Type B pancreatic cell (in vitro differentiated cells): ENCODE data around the gene FBXO40. TPM values are rescaled to one million over a fixed set of nuclear protein-coding genes. Genes with fewer than 3 reads are reported as not detected.
"Not testable (repeated sequence)": the region's sequence is repeated elsewhere in the genome, so short reads cannot be mapped to it uniquely, and the experiment has no call there.

Source experiments
- DNase-seq: peaks from one replicate; pipeline ENCODE4 v3.0.0; 2021; ENCODE audit warnings: mixed read lengths; ENCODE audit not compliant: unreplicated experiment; ENCODE audit errors: extremely low spot score
- H3K27ac Mint-ChIP-seq: 2 replicates; pipeline ENCODE4 v1.8.0; 2021; ENCODE audit warnings: mild to moderate bottlenecking, mixed read lengths
- H3K27me3 Mint-ChIP-seq: 2 replicates; pipeline ENCODE4 v1.8.0; 2021; ENCODE audit warnings: mixed read lengths
- H3K36me3 Mint-ChIP-seq: 2 replicates; pipeline ENCODE4 v1.8.0; 2021; ENCODE audit warnings: mixed read lengths
- H3K4me1 Mint-ChIP-seq: one replicate; pipeline ENCODE4 v1.8.0; 2021; ENCODE audit warnings: mixed read lengths; ENCODE audit not compliant: unreplicated experiment
- H3K4me3 Mint-ChIP-seq: 2 replicates; pipeline ENCODE4 v1.8.0; 2021; ENCODE audit warnings: mild to moderate bottlenecking, mixed read lengths
- H3K9me3 Mint-ChIP-seq: 2 replicates; pipeline ENCODE4 v1.8.0; 2021; ENCODE audit warnings: mixed read lengths
- total RNA-seq: library from RNA; stranded (reverse); gene quantifications from 2 replicates; pipeline ENCODE4 v1.2.1, GENCODE V29; 2021; ENCODE audit warnings: low replicate concordance
- TF ChIP-seq, protein P1 (sequence below): fragments of 200-600 bp; sonication (generic); conservative IDR thresholded peaks from 2 replicates; pipeline ENCODE4 v1.5.0; 2021; ENCODE audit warnings: antibody characterized with exemption, mild to moderate bottlenecking

Gene FBXO40
- total RNA-seq, 1 donor from 2014 or later: not detected

DNA sequence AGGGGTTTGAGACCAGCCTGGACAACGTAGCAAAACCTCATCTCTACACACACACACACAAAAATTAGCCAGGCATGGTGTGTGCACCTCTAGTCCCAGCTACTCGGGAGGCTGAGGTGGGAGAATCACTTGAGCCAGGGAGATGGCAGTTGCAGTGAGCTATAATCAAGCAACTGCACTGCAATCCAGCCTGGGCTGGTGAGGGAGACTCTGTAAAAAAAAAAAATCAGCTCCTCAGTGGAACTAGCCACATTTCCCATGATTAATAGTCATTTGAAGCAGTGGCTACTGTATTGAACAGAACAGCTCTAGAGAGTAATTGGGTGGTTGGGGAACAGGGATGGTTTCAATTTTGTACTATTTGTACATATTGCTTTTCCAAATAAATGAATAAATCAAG is 11.5 kb upstream of the FBXO40 start:
- no peak overlapping the region for H3K4me3 Mint-ChIP-seq
- H3K27ac Mint-ChIP-seq: no peak overlapping the region
- peaks cover 19% of the 10 kb centered on the region for H3K27me3 Mint-ChIP-seq
- no peaks in the 10 kb centered on the region for H3K36me3 Mint-ChIP-seq
- TF ChIP-seq, protein P1, sequence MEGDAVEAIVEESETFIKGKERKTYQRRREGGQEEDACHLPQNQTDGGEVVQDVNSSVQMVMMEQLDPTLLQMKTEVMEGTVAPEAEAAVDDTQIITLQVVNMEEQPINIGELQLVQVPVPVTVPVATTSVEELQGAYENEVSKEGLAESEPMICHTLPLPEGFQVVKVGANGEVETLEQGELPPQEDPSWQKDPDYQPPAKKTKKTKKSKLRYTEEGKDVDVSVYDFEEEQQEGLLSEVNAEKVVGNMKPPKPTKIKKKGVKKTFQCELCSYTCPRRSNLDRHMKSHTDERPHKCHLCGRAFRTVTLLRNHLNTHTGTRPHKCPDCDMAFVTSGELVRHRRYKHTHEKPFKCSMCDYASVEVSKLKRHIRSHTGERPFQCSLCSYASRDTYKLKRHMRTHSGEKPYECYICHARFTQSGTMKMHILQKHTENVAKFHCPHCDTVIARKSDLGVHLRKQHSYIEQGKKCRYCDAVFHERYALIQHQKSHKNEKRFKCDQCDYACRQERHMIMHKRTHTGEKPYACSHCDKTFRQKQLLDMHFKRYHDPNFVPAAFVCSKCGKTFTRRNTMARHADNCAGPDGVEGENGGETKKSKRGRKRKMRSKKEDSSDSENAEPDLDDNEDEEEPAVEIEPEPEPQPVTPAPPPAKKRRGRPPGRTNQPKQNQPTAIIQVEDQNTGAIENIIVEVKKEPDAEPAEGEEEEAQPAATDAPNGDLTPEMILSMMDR: no peak
- H3K9me3 Mint-ChIP-seq: no peaks in the 10 kb centered on the region
- DNase-seq: no peak
- no peaks in the 10 kb centered on the region for H3K4me1 Mint-ChIP-seq

DNA sequence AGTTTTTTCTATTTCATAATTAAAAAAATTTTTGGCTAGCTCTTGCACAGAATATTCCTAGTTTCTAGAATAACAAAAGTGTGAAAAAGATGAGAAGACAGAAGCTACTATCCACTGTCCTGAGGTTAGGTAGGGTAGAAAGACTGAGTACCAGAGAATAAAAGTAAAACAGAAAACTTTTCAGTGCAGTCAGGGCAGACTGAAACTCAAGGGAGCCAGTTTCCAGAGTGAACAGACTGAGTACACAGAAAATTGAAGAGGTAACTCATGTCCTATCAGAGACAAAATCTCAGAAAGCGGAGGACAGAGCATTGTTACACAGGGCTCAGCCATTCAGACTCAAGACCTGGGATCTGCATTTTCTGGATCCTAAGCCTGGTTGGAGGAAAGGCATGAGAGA is 8.8 kb upstream of the FBXO40 start:
- Mint-ChIP-seq H3K4me3 (no peak overlapping the region), H3K27ac (no peak overlapping the region), H3K4me1 (no peaks in the 10 kb centered on the region), H3K36me3 (no peaks in the 10 kb centered on the region), H3K27me3 (peaks cover 19% of the 10 kb centered on the region), H3K9me3 (no peaks in the 10 kb centered on the region)
- TF ChIP-seq, protein P1: no peak
- DNase-seq: no peak

DNA sequence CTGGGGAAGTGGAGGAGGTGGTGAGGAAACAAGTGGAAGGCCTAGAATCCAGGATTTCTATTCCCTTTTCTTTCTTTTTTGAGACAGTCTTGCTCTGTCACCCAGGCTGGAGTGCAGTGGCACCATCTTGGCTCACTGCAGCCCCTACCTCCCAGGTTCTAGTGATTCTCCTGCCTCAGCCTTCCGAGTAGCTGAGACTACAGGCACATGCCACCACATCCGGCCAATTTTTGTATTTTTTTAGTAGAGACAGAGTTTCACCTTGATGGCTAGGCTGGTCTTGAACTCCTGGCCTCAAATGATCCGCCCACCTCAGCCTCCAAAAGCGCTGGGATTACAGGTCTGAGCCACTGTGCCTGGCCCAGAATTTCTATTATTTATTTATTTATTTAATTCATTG is 627 bp downstream of the FBXO40 start:
- not testable (repeated sequence) for DNase-seq, H3K4me3 Mint-ChIP-seq, H3K27ac Mint-ChIP-seq, H3K9me3 Mint-ChIP-seq, H3K4me1 Mint-ChIP-seq, H3K36me3 Mint-ChIP-seq
- peaks cover 20% of the 10 kb centered on the region for H3K27me3 Mint-ChIP-seq

DNA sequence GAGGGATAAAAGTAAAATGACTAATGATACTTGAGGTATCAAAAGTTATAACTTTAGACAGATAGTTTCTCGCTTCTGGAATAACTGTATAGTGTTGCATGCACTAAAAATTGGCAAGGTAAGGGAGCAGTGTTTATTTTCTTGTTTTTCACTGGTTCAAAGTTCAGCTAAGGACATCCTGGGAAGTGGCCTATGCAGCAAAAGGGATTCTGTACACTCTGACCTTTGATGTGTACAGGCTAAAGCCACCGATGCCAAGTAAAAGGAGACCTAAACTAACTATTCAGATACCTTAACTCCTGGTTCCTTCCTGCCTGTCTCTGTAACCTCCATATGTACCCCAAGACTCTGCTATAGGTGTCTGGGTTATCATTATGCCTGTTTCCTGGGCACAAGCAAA is 1.7 kb downstream of the FBXO40 start:
- Mint-ChIP-seq H3K36me3 (no peaks in the 10 kb centered on the region), H3K27ac (no peak overlapping the region), H3K4me3 (no peak overlapping the region), H3K4me1 (no peaks in the 10 kb centered on the region), H3K27me3 (peaks cover 20% of the 10 kb centered on the region), H3K9me3 (no peaks in the 10 kb centered on the region)
- no peak for DNase-seq
- TF ChIP-seq, protein P1: no peak

DNA sequence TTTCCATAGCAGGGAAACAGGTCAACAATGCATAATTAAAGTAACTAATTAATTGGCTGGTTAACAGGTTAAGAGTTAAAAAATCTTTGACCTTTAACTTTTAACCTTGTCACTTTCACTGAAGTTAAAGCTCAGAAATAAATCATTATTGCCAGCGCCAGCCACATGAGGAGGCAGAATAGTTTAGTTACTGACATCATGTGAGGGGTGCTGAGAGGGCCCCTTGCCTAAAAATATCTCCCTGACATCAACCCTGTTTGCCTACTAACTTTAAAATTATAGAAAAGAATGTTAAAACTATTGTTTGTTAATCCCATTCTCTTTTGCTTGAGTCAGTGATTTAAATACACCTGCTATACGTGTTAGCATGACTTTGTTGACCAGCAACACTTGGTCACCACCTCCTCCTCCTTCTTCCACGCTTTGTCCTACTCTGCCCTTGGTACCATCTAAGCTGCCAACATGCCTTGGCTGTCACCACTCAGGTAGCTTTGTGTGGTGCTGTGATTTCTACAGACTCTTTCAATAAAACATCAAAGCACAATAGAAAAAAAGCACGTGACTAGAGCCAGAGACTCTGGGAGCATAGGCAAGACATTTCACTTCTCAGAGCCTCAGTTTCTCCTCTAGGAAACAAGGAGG is 2.7 kb downstream of the FBXO40 start:
- TF ChIP-seq, protein P1: no peak
- DNase-seq: no peak
- H3K4me3 Mint-ChIP-seq: no peak overlapping the region
- no peaks in the 10 kb centered on the region for H3K4me1 Mint-ChIP-seq
- no peaks in the 10 kb centered on the region for H3K36me3 Mint-ChIP-seq
- no peak overlapping the region for H3K27ac Mint-ChIP-seq
- H3K27me3 Mint-ChIP-seq: peaks cover 16% of the 10 kb centered on the region
- no peaks in the 10 kb centered on the region for H3K9me3 Mint-ChIP-seq

DNA sequence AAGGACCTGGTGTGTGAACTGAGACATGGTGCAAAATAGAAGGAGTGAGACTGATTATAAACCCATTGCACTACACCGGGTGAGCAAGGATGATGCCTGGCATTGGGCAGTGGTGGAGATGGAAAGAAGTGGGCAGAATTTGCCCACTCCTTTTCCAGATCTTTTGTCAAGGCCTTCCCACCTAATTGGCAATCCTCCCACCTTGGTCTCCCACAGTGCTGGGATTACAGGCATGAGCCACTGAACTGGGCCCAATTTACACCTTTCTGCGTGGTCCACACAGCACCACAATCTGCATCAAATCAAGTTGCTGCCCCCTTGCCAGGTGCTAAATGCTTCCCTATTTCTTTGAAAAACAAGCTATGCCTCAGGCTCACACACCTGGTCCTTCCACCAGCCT is 5.4 kb downstream of the FBXO40 start:
- Mint-ChIP-seq H3K4me1 (no peaks in the 10 kb centered on the region), H3K27ac (no peak overlapping the region)
- DNase-seq: no peak

DNA sequence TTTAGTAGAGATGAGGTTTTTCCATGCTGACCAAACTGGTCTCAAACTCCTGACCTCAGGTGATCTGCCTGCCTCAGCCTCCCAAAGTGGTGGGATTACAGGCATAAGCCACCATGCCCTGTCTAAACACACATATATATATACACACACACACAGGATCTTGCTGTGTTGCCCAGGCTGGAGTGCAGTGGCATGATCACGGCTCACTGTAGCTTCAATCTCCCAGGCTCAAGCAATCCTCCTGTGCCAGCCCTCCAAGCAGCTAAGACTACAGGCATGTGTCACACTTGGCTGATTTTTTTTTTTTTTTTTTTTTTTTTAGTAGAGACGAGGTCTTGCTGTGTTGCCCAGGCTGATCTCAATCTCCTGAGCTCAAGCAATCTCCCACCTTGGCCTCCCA is 6.7 kb downstream of the FBXO40 start:
- H3K36me3 Mint-ChIP-seq, H3K9me3 Mint-ChIP-seq, DNase-seq, H3K27me3 Mint-ChIP-seq, H3K27ac Mint-ChIP-seq, H3K4me1 Mint-ChIP-seq, H3K4me3 Mint-ChIP-seq: not testable (repeated sequence)

More for the DNA sequence above, 5.4 kb downstream of the FBXO40 start:
- TF ChIP-seq, protein P1: no peak
- Mint-ChIP-seq H3K9me3 (no peaks in the 10 kb centered on the region), H3K36me3 (no peaks in the 10 kb centered on the region), H3K27me3 (no peaks in the 10 kb centered on the region), H3K4me3 (no peak overlapping the region)
